COR-L47 (cell line): ENCODE data around the gene EMILIN2.

Experiments used
- DNase-seq: peaks from one replicate; lab custom pipeline; 2025; lab: John Stamatoyannopoulos, UW

Gene EMILIN2

DNA sequence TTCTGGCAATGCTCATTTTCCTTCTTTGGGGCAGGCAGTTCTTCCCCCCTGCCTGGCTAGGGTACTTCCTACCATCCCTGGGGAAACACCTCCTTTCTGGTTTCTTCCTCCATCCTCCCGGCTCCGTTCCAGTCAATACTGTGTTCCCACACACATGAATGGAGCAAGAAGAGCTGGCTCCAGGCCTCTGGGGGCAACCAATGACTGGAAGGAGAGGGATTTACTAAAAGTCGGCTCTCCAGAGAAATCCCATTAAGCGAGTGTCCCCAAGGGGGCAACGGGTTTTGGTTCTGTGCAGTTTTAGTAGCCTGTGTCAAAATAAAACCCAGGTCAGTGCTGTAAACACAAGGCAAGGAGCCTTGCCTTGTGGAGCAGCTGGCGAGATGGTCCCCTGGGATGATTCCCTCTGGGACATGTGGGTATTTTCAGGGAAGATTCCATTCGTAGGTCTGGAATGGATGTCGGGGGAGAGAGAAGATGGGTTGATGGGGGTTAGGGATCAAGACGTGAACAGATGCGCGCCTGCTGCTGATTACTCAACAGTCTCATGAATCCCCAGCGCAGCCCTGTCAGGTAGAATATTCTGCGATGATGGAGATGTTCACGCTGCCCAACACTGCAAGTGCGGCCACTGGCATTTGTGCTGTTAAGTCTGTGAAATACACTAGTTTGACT, 32.0 kb downstream of the EMILIN2 start:
- no peak for DNase-seq

DNA sequence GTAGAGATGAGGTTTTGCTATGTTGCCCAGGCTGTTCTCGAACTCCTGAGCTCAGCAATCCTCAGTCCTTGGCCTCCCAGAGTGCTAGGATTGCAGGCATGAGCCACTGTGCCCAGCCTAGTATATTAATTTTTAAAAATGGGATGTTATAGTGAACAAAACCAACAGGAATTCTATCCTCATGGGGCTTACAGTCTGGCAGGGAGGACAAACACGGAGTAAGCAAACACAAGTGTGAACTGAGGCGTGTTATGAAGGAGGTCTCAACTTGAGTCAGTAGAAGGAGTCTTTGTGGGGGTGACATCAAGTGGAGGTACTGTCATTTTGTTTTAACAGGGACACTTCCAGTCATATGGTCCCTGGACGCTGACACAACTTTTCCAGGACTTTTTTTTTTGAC, 33.1 kb downstream of the EMILIN2 start:
- no peak for DNase-seq

DNA sequence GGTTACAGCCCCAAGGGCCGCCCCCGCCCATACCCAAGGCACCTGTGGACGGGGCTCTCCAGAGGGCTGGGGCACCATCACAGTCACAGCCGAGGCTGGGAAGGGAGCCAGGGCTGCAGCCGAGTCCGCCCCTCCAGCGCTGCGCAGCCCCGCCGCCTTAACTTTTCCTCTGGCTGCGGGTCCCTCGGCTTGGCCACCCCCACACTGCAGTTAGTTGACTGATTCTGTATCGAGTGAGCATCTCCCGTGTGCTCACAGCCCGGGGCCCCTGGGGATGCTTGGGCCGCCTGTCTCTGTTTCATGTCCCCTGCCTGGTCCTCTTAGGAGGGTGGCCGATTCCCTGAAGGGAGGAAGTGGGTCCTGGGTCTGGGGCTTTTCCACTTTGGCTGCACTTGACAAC, 33.7 kb downstream of the EMILIN2 start:
- DNase-seq = no peak

DNA sequence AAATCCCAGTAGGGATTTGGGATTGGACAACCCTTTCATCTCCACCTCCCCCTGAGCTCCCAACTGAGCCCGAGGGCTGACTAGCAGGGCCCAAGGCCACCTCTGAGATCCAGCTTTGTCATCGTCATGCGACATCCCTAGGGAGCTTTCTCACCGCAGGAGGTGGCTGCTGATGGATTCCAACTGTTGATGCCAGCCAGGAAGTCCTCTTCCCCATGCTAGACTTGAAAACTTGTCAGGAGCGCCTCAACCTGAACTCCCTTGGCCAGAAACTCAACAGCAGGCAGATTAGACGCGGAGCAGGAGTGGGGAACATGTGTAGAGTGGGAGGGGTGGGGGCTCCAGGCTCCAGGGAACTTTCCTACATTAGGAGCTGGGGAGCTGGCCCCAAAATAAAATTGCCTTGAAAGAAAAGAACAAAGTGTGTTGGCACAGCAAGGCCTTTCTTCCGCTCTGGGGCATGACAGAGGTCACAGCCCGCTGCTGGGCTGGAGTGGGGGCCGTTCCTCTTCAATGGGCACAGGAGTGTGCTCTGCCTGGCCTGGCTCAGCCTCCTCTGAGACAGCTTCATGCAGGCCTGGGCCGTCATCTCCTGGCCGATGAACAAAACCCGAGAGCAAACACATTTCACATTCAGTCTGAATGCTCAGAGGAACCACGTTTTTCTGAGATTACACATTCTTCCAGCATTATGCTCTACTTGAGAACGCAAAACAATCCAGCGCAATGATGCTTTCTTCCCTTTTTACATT, 34.5 kb downstream of the EMILIN2 start:
- no peak for DNase-seq

DNA sequence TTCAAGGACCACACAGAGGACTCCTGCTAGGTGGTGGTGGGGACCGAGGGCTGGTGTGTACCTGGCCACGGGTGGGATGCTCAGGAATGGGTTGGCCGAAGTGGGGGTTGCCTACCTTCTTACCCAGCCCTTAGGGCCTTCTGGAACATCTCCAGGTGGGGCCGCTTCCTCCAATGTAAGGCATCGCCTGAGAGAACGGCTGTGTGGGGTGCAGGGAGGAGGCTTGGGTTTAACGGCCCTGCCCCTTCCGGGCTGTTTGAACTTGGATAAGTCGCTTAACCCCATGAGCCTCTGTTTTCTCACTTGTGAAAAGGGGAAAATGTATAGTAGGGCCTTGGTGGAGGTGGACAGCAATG, 35.0 kb downstream of the EMILIN2 start:
- no peak for DNase-seq

DNA sequence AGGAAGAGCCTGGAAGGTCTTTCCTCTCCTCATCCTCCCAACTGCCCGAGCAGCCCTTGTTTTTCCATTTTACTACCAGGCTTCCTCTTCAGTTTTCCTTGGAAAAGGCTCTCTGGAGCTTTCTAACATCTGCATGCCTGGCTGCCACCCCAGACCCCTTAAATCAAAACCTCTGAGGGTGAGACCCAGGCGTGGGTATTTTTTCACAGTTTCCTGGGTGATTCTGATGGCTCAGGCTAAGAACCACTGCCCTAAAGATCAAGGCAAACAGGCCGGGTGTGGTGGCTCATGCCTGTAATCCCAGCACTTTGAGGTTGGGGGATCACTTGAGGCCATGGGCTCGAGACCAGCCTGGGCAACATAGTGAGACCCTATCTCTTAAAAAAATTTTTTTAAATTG, 35.4 kb downstream of the EMILIN2 start:
- no peak for DNase-seq

DNA sequence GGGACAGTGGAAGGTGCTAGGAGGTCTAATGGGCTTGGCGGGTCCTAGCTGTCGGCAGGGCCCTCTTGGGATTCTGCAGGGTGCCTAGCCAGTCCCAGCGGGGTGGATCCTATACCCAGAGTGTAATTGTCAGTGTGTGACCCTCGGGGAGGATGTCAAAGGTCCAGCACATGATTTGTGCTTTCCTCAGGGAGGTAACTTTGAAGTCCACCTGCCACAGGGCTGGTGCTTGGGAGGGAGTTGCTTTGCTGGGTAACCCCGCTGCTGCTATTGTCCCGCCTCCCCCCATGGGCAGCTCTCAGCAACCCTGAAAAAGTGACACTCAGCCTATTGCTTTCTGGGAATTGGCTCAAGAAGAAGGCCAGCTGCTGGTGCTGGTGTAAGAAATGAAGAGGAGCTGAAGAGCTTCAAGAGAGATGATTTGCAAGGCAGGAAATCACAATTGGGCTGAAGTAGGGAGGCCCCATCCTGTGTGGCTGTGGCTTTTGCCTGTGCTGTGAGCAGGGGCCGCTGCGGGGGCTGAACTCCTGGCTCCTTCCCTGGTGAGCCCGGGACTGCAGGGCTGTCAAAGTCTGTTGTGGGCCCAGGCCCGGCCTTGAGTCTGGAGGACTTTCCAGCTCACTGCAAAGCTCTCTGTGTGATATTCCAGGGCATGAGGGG, 36.4 kb downstream of the EMILIN2 start:
- no peak for DNase-seq

DNA sequence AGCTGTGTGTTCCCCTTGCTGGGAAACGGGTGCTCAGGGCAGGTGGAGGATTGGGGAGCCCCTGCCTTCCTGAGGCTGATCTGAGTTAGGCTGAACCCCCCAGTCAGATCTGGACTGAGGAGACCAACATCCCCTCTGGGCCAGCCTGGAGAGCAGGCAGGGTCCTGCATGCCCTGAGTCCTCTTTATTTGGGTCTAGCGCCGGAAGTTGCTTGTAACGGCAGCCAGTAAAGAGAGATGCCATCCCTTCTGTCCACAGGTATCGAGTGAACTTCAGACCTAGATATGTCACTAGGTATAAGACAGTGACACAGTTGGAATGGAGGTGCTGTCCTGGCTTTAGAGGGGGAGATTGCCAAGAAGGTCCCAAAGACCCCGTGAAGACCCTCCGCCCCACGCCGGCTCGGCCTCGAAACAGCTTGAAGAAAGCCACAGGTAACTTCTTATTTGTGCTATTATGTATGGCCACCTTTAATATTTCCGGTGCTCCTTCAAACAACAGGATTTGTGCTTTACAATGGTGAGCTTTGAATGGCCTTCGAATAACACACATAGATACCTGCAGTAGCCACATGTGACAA, 38.0 kb downstream of the EMILIN2 start:
- DNase-seq = no peak

DNA sequence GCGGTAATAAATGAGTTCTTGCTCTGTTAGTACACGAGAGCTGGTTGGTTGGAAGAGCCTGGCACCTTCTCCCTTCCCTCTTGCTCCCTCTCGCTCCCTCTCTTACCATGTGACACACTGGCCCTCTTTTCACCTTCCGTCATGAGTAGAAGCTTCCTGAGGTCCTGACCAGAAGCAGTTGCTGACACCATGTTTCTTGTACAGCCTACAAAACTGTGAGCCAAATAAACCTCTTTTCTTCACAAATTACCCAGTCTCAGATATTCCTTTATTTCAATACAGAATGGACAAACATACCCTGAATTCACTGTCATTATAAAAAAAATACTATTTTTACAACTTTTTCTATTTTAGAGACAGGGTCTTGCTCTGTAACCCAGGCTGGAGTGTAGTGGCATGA, 40.7 kb downstream of the EMILIN2 start:
- DNase-seq = no peak

DNA sequence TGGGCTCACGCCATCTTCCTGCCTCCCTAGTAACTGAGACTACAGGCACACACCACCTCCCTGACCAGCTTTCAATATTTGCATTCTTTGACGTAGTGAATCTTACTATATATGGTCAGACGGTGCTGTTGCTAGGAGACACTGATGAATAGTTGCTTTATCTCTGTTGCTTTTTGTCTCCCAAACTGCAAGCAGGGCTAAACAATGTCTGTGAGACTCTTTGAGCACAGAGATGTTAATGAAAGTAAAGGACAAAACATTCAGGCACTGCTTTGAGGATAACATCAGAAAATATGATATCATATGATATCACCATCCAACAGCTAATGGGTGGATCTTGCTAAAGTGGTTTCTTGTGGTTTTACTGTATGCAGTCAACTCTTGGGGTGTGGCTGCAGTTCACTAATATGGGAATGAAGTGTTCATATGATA, 43.0 kb downstream of the EMILIN2 start:
- no peak for DNase-seq

DNA sequence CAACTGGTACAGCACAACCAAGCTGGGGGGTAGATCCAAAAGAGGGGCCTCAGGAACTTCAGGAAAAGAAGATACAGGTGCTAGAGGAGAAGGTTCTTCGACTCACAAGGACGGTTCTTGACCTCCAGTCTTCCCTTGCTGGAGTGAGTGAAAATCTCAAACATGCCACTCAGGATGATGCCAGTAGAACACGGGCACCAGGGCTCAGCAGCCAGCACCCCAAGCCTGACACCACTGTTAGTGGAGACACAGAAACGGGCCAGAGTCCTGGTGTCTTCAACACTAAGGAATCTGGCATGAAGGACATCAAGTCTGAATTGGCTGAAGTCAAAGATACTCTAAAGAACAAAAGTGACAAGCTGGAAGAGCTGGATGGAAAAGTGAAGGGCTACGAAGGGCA, 43.8 kb downstream of the EMILIN2 start:
- no peak for DNase-seq

DNA sequence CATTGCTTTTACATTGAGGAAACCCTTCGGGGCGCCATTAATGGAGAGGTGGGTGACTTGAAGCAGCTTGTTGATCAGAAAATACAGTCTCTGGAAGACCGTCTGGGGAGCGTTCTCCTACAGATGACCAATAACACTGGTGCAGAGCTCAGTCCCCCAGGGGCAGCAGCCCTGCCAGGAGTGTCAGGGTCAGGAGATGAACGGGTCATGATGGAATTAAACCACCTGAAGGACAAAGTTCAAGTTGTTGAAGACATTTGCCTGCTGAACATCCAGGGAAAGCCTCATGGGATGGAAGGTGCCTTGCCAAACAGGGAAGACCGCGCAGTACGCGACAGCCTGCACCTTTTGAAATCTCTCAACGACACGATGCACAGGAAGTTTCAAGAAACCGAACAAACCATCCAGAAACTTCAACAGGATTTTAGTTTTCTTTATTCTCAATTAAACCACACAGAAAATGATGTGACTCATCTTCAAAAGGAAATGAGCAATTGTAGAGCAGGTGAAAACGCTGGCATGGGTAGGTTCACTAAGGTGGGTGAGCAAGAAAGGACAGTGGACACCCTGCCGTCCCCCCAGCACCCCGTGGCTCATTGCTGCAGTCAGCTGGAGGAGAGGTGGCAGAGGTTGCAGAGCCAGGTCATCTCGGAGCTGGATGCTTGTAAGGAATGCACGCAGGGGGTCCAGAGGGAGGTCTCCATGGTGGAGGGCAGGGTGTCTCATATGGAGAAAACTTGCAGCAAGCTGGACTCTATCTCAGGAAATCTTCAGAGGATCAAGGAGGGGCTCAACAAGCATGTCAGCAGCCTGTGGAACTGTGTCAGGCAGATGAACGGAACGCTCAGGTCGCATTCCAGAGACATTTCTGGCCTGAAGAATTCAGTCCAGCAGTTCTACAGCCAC, 45.0 kb downstream of the EMILIN2 start:
- no peak for DNase-seq

DNA sequence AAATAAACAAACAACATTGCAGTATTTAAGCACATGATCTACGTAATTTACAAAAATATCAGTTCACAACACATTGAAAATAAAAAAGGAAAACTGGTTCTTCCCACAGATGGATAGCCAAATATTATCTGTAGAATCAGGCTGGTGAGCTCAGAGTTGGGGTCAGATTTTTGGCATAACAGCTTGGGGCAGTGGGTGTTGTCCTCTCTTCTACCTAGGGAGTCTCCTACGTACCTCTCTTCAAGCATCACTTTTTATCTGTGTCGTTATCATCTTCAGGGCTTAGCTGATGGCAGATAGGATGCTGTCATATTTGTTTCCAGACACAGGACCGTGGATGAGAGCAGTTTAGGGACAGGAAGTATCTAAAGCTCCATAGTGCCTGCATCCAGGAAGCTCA, 46.2 kb downstream of the EMILIN2 start:
- DNase-seq = no peak

DNA sequence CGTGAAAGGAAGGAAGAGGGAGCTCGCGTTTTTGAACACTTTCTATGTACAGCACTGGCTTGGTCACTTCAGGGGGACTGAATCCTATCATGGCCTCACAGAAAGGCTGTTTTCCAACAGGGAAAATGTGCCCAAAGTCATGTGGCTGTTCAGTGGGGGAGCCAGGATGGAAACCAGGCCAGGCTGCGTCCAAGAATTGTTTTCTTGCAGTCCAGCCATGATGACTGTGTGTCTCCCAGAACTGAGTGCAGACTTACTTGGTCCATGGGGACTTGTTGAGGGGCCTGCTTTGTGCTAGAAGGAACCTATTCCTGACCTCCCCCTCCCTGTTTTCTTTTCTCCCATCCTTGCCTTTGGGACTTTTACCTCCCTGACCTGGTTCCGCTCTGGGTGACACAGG, 46.9 kb downstream of the EMILIN2 start:
- no peak for DNase-seq

DNA sequence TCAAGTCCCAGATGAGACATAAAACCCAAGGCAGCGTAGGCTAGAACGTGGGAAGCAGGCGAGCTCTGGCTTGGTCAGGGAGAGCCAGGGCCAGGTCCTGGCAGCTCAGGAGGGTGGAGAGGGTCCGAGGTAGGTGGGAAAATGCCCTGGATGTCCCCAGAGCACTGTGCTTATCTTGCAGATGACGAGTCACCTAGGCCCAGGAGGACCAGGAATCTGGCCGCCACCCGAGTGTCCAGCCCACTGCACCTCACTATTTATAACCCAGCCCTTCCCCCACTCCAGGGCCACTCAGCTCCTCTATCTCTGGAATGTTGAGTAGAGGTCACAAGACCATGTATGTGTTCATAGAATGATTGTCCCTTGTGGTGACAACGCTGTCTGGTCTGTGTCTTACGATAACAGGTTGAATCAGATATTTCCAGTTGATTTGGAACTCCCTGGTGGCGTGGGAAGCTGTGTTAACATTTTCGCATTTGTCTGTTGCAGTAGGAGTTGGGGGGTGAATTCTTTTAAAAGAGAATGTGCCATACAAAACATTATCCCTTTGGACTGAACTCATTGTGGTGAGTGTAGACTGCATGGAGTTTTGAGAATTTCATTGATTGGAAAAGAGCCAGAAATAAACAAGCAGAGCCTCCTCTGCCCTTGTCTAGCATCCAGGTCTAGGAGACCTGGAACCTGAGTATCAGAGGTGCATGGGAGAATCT, 47.5 kb downstream of the EMILIN2 start:
- DNase-seq = no peak

DNA sequence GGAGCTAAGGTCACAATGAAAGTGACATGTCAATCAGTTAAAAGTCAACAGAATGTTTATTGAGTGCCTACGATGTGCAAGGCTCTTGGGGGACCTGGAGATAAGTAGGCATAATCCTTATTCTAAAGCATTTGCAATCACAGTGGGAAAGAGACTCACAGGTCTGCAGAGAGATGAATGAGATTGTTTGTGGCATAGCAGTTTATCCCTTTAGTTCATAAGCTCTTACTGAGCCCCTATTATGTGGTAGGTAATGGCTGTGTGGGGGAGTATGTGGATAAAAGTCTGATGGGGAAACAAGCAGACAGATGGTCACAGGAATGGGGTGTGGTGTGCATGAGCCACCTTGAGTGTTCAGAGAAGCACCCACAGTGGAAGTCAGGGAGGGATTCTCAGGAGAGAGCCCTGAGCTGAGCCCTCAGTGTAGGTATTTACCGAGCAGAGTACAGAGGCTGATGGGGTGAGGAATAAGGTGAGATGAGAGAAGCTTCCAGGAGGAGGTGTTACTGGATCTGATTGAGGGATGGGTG, 48.1 kb downstream of the EMILIN2 start:
- DNase-seq = no peak

DNA sequence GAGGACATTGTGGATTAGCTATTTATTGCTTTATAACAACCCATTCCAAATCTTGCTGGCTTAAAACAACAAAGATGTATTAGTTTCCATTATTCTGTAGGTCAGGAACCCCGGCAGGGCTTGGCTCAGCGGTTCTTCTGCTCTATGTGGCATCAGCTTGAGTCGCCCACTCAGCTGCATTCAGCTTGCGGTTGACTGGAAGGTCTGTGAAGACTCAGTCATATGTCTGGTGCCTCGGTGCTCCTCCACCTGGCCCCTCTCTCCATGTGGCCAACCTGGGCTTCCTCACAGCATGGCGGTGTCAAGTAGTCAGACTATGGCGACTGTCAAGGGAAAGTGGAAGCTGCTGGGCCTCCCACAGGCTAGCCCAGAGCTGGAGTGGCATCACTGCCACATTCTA, 48.6 kb downstream of the EMILIN2 start:
- no peak for DNase-seq

DNA sequence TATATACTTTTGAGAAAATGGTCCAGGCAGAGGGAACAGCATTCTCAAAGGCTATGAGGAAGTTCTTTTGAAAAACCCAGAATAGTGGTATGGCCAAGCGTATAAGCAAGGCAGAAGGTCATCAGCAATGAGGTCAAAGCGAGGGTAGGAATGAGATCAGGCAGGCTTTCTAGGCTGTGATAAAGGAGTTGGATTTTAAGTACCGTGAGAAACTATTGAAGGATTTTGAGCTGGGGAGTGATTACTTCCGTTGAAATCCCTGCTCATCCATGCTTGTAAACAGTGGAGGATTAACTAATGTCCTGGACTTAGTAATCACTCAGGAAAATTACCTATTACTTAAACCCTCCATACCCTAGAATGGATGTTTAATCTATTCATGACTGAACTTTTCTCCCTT, 50.2 kb downstream of the EMILIN2 start:
- no peak for DNase-seq

DNA sequence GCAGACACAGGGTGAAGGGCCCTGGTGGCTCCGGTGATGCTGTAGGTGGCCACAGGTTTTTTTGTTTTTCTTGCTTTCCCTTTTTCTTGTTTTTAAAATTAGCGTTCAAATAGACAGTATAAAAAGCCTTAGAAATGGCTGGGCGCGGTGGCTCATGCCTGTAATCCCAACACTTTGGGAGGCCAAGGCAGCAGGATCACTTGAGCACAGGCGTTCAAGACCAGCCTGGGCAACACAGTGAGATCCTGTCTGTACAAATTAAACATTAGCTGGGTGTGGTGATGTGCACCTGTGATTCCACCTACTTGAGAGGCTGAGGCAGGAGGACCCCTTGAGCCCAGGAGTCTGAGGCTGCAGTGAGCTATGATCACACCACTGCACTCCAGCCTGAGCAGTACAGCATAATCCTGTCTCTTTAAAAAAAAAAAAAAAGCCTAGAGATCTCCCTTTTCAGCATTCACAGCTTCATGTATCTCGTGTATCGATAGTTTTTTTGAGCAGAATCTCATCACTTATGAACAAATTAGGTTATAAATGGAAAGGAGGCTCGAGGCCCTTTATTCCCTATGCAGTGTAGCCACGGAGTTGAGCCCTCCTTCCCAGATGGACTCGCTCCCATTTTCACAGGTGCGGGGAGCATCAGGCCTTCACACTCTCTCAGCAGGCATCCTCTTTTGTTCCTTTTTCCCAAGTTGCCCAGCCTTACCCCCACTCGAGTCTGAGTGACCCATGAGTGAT, 50.8 kb downstream of the EMILIN2 start:
- DNase-seq = no peak

DNA sequence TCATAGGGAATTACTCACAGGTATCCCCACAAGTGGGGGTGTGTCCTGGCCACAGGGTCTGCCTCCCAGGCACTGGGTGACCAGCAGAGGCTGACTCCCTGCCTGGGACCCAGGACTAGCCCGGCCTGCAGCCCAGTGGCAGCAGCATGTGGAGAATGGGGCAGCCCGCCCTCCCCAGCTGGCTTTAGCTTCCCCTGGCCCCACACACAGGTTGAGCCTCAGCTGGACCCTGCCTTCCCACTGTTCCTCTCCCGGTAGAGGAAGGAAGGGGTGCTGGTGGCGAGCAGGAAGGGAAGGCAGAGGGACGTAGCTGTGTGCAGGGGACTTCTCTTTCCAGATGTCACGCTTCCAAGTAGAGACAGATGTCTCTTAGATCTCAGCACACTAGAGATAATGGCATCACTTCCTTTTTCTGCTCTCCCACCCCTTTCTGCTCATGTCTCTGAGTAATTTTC, 51.4 kb downstream of the EMILIN2 start:
- no peak for DNase-seq
